Vagina (tissue), 2 donors: ENCODE results near the gene OR6N1. TPM values are rescaled to one million over a fixed set of nuclear protein-coding genes. Genes with fewer than 3 reads are reported as not detected.

ENCODE experiments used
- DNase-seq, 2 donors: peaks; one replicate each; pipeline ENCODE4 v3.0.0-alpha.2; 2017; ENCODE audit errors: extremely low spot score in 2 of 2
- H3K27ac ChIP-seq: fragments of 200-600 bp; sonication (generic); one replicate; pipeline ENCODE4 v1.5.1; 2019
- H3K27me3 ChIP-seq: fragments of 200-600 bp; sonication (generic); one replicate; pipeline ENCODE4 v1.5.1; 2019
- H3K36me3 ChIP-seq, 2 donors: fragments of 200-600 bp; sonication (generic); one replicate each; pipeline ENCODE4 v1.5.1; 2017 to 2019
- H3K4me1 ChIP-seq: fragments of 200-600 bp; sonication (generic); one replicate; pipeline ENCODE4 v1.5.1; 2019
- H3K4me3 ChIP-seq, 2 donors: fragments of 200-600 bp; sonication (generic); 1 replicate in 1 of 2; 2 replicates in 1 of 2; pipeline ENCODE4 v1.5.1; 2016 to 2019
- H3K9me3 ChIP-seq: fragments of 200-600 bp; sonication (generic); one replicate; pipeline ENCODE4 v1.5.1; 2019
- CTCF ChIP-seq, 3 experiments: fragments of 450-650 bp in 2 of 3; fragments of 200-600 bp in 1 of 3; sonication (generic) in 1 of 3; IDR thresholded peaks; one replicate each; pipeline ENCODE4 v1.5.1; 2017 to 2019; ENCODE audit warnings: antibody characterized with exemption in 3 of 3, mild to moderate bottlenecking in 2 of 3, moderate library complexity in 2 of 3
- POLR2A ChIP-seq, 2 donors: fragments of 450-650 bp; IDR thresholded peaks; one replicate each; pipeline ENCODE4 v1.6.1; 2017; ENCODE audit warnings: antibody characterized with exemption in 2 of 2, mild to moderate bottlenecking in 2 of 2, moderate library complexity in 2 of 2
- POLR2AphosphoS5 ChIP-seq, 2 donors: sonication (generic); formaldehyde crosslinking; IDR thresholded peaks; one replicate each; pipeline ENCODE4 v1.9.0; 2017; ENCODE audit warnings: antibody characterized with exemption in 2 of 2, mild to moderate bottlenecking in 2 of 2, low read depth in 1 of 2; ENCODE audit not compliant: insufficient read depth in 1 of 2
- intact Hi-C: fragments of 100-400 bp; cut with DNase I; formaldehyde crosslinking; loops from one replicate; pipeline ENCODE4 v1.15.1; 2023
- total RNA-seq: library from RNA; depleted of rRNA; stranded (reverse); fragments of >200 nt; gene quantifications from one replicate; pipeline ENCODE4 v1.2.3, GENCODE V29; 2016

OR6N1 gene
- total RNA-seq, 1 donor from 2014 or later = not detected

GRCh38 chr1:158754420-158754819, 17.6 kb downstream of the OR6N1 start, which contains the start of gene OR6K6:
OR6K6 (plus strand) TSS chr1:158754720; CDS start chr1:158754888, 168 bp downstream.
- Histone ChIP-seq H3K36me3 (no peaks in the 10 kb centered on the region), H3K4me1 (no peaks in the 10 kb centered on the region), H3K9me3 (no peaks in the 10 kb centered on the region), H3K4me3 (no peak within 1 kb of the TSS), H3K27me3 (no peaks in the 10 kb centered on the region), H3K27ac (no peak within 1 kb of the TSS)
- DNase-seq = no peak
- intact Hi-C loops = no loop called here
- TF ChIP-seq POLR2AphosphoS5 (IDR thresholded peaks at IDR 0.05; ENCODE audit: insufficient read depth in 1 of 2, low read depth in 1 of 2) (no peak), POLR2A (IDR thresholded peaks at IDR 0.05) (no peak), CTCF (IDR thresholded peaks at IDR 0.05) (no peak)

- Histone ChIP-seq H3K4me1 (no peaks in the 10 kb centered on the region), H3K27ac (no peak overlapping the region), H3K36me3 (no peaks in the 10 kb centered on the region), H3K4me3 (no peak overlapping the region), H3K9me3 (no peaks in the 10 kb centered on the region), H3K27me3 (no peaks in the 10 kb centered on the region)
- intact Hi-C loops = no loop called here
- no peak for DNase-seq
- TF ChIP-seq POLR2AphosphoS5 (IDR thresholded peaks at IDR 0.05; ENCODE audit: insufficient read depth in 1 of 2, low read depth in 1 of 2) = no peak
- no peak for TF ChIP-seq POLR2A (IDR thresholded peaks at IDR 0.05)
- TF ChIP-seq CTCF (IDR thresholded peaks at IDR 0.05) = no peak
Measured at GRCh38 chr1:158752155-158752712, 19.8 kb downstream of the OR6N1 start.

- Histone ChIP-seq H3K27ac (no peak overlapping the region), H3K9me3 (no peaks in the 10 kb centered on the region), H3K4me3 (no peak overlapping the region), H3K4me1 (no peaks in the 10 kb centered on the region), H3K27me3 (no peaks in the 10 kb centered on the region), H3K36me3 (no peaks in the 10 kb centered on the region)
- DNase-seq = no peak
- TF ChIP-seq POLR2A (IDR thresholded peaks at IDR 0.05) = no peak
- no peak for TF ChIP-seq POLR2AphosphoS5 (IDR thresholded peaks at IDR 0.05; ENCODE audit: insufficient read depth in 1 of 2, low read depth in 1 of 2)
- TF ChIP-seq CTCF (IDR thresholded peaks at IDR 0.05) = no peak
- intact Hi-C loops = no loop called here
Measured at GRCh38 chr1:158735848-158736247, 36.1 kb downstream of the OR6N1 start.

- intact Hi-C loops = no loop called here
- no peak for TF ChIP-seq CTCF (IDR thresholded peaks at IDR 0.05)
- TF ChIP-seq POLR2AphosphoS5 (IDR thresholded peaks at IDR 0.05; ENCODE audit: insufficient read depth in 1 of 2, low read depth in 1 of 2) = no peak
- no peak for TF ChIP-seq POLR2A (IDR thresholded peaks at IDR 0.05)
Measured at GRCh38 chr1:158732524-158732923, 39.5 kb downstream of the OR6N1 start.

GRCh38 chr1:158731707-158732106, 40.3 kb downstream of the OR6N1 start:
- H3K4me1 ChIP-seq = no peaks in the 10 kb centered on the region
- intact Hi-C loops = no loop called here
- H3K4me3 ChIP-seq = no peak overlapping the region
- no peaks in the 10 kb centered on the region for H3K36me3 ChIP-seq
- no peaks in the 10 kb centered on the region for H3K9me3 ChIP-seq
- H3K27me3 ChIP-seq = no peaks in the 10 kb centered on the region
- DNase-seq = no peak
- no peak overlapping the region for H3K27ac ChIP-seq
- TF ChIP-seq POLR2AphosphoS5 (IDR thresholded peaks at IDR 0.05; ENCODE audit: insufficient read depth in 1 of 2, low read depth in 1 of 2) (no peak), POLR2A (IDR thresholded peaks at IDR 0.05) (no peak), CTCF (IDR thresholded peaks at IDR 0.05) (no peak)

More at GRCh38 chr1:158732524-158732923, 39.5 kb downstream of the OR6N1 start:
- H3K27ac ChIP-seq = no peak overlapping the region
- H3K4me1 ChIP-seq = no peaks in the 10 kb centered on the region
- no peak overlapping the region for H3K4me3 ChIP-seq
- DNase-seq = no peak
- H3K36me3 ChIP-seq = no peaks in the 10 kb centered on the region
- no peaks in the 10 kb centered on the region for H3K9me3 ChIP-seq
- H3K27me3 ChIP-seq = no peaks in the 10 kb centered on the region
